ENCODE results near the gene C1orf21.

C1orf21 gene

GRCh38 chr1:184367427-184368038 lies 19.3 kb upstream of the C1orf21 start:
- no peaks in the 10 kb centered on the region for H3K9me3 Mint-ChIP-seq
- no peak for ATAC-seq (replicated peaks)

DNA sequence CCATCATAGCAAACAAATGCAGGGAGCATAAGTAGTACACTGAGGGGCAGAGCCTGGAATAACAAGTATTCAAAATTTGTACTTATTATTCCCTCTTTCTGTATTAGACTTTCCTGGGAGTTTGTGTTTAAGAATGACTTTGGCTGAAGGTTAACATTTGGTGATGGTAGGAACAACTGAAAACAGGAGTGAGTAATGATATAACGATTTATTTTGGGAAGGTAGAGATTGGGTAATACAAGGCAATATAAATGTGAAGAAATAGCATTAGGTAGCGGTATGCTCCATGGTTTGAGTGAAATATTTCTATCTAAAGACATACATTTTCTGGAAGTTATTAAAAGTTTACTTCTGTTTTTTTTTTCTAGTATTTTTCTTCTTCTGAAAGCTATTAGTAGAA lies 18.5 kb upstream of the C1orf21 start:
- H3K4me3 Mint-ChIP-seq = no peak overlapping the region
- no peaks in the 10 kb centered on the region for H3K9me3 Mint-ChIP-seq
- no peaks in the 10 kb centered on the region for H3K36me3 Mint-ChIP-seq (ENCODE audit: insufficient read depth)
- ATAC-seq (replicated peaks) = no peak
- peaks cover 16 to 53% of the 10 kb centered on the region in 2 donors for H3K27me3 Mint-ChIP-seq
- no peak overlapping the region for H3K27ac Mint-ChIP-seq
- peaks cover 0 to 5% of the 10 kb centered on the region in 2 donors for H3K4me1 Mint-ChIP-seq (ENCODE audit: low read depth in 2 of 2)
- DNase-seq = no peak

More at GRCh38 chr1:184367427-184368038, 19.3 kb upstream of the C1orf21 start:
- Mint-ChIP-seq H3K27ac (no peak overlapping the region), H3K27me3 (peaks cover 10 to 45% of the 10 kb centered on the region in 2 donors), H3K4me1 (ENCODE audit: low read depth in 2 of 2) (peaks cover 0 to 5% of the 10 kb centered on the region in 2 donors), H3K36me3 (ENCODE audit: insufficient read depth) (no peaks in the 10 kb centered on the region), H3K4me3 (no peak overlapping the region)
- DNase-seq = no peak

- DNase-seq (no peak), ATAC-seq (replicated peaks) (no peak)
- H3K9me3 Mint-ChIP-seq = no peaks in the 10 kb centered on the region
- H3K27me3 Mint-ChIP-seq = peaks cover 13 to 42% of the 10 kb centered on the region in 2 donors
- H3K4me1 Mint-ChIP-seq (ENCODE audit: low read depth in 2 of 2) = peaks cover 0 to 2% of the 10 kb centered on the region in 2 donors
- no peak overlapping the region for H3K27ac Mint-ChIP-seq
- H3K4me3 Mint-ChIP-seq = no peak overlapping the region
- no peaks in the 10 kb centered on the region for H3K36me3 Mint-ChIP-seq (ENCODE audit: insufficient read depth)
Measured at GRCh38 chr1:184370850-184371249, 16.0 kb upstream of the C1orf21 start.

GRCh38 chr1:184373155-184373554 lies 13.7 kb upstream of the C1orf21 start:
- Mint-ChIP-seq H3K27ac (no peak overlapping the region), H3K4me1 (ENCODE audit: low read depth in 2 of 2) (peaks cover 0 to 2% of the 10 kb centered on the region in 2 donors), H3K36me3 (ENCODE audit: insufficient read depth) (no peaks in the 10 kb centered on the region), H3K27me3 (peaks cover 12 to 42% of the 10 kb centered on the region in 2 donors), H3K9me3 (no peaks in the 10 kb centered on the region), H3K4me3 (no peak overlapping the region)
- no peak for DNase-seq
- no peak for ATAC-seq (replicated peaks)

DNA sequence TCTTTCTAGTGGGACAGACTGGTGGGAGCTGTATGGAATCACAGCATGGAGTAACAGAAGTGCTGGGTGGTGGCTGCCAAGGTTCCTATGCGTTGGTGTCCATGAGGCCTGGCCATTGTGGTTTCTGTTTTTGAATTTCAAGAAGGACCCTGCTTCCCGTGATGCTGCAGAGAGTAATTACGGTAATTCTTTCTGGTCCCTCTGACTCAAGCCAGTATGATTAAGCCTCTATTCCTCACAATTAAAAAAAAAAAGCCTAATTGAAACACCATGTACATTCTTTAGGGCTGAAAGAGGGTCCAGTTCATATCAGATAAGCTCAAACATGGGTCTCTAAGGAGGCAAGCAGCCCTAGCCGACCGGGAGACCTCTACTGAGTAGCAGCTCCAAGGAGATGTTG lies 10.5 kb upstream of the C1orf21 start:
- no peak overlapping the region for H3K27ac Mint-ChIP-seq
- no peak overlapping the region for H3K4me3 Mint-ChIP-seq
- no peaks in the 10 kb centered on the region for H3K9me3 Mint-ChIP-seq
- DNase-seq (no peak), ATAC-seq (replicated peaks) (no peak)
- peaks cover 6 to 27% of the 10 kb centered on the region in 2 donors for H3K27me3 Mint-ChIP-seq
- no peaks in the 10 kb centered on the region for H3K36me3 Mint-ChIP-seq (ENCODE audit: insufficient read depth)
- H3K4me1 Mint-ChIP-seq (ENCODE audit: low read depth in 2 of 2) = peaks cover 4 to 23% of the 10 kb centered on the region in 2 donors

DNA sequence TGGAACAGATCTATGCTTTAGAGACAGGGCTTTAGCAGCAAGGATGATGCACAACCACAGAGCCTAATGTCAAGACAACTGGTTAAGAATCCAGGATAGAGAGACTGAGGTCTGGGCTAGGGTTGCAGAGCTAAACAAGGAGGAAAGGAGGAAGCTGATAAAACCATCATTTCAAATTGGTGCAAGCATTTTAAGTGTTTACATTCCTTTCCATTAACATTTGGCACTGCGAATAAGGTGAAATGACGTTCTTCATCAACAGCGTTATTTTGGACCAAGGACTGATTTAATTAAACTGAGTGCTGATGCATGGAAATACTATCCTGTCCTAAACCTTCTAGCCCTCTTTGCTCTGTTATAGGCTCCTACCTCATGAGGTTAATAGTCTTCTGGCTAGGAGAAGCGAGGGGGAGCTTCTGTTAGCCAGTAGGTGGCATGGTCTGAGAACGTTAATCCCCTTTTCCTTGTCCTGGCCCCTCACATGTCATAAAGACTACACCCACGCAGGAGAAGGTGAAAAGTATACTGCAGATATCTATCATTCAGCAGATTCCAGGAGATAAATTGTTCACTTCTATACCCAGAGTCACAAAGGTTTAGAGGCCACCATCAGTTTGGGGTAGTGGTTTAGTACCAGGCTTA lies 7.6 kb upstream of the C1orf21 start:
- Mint-ChIP-seq H3K4me1 (ENCODE audit: low read depth in 2 of 2) (peaks cover 5 to 30% of the 10 kb centered on the region in 2 donors), H3K27me3 (peaks cover 0 to 26% of the 10 kb centered on the region in 2 donors), H3K4me3 (no peak overlapping the region), H3K27ac (peak overlapping the region in 1 of 2 donors; percentile 90), H3K36me3 (ENCODE audit: insufficient read depth) (no peaks in the 10 kb centered on the region), H3K9me3 (no peaks in the 10 kb centered on the region)
- no peak for ATAC-seq (replicated peaks)
- no peak for DNase-seq

DNA sequence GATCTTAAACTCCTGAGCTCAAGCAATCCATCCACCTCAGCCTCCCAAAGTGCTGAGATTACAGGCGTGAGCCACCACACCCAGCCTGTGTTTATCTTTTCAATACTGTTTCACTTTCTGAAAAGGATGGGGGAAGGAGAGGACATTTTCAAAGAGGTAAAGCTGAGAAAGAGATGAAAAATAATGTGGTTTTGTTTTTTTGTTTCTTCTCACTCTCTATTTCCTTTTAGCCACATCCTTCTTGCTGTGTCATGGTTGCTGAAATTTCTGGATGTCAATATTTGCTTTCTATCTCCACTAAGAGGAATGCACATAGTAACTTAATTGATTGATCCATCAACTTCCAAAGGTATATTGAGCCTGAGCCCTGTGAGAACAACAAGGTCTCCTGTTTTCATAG lies 6.4 kb upstream of the C1orf21 start:
- ATAC-seq (replicated peaks) = peak; percentile 89
- Mint-ChIP-seq H3K4me1 (ENCODE audit: low read depth in 2 of 2) (peaks cover 6 to 30% of the 10 kb centered on the region in 2 donors), H3K27ac (peak overlapping the region; percentile 82 to 90), H3K4me3 (peak overlapping the region; percentile 37 to 47), H3K9me3 (no peaks in the 10 kb centered on the region), H3K27me3 (peaks cover 0 to 34% of the 10 kb centered on the region in 2 donors), H3K36me3 (ENCODE audit: insufficient read depth) (no peaks in the 10 kb centered on the region)
- peak in 1 of 3 experiments; percentile 32 for DNase-seq

GRCh38 chr1:184383772-184384323 lies 3.0 kb upstream of the C1orf21 start:
- Mint-ChIP-seq H3K4me3 (no peak overlapping the region), H3K9me3 (no peaks in the 10 kb centered on the region), H3K4me1 (ENCODE audit: low read depth in 2 of 2) (peaks cover 25 to 42% of the 10 kb centered on the region in 2 donors), H3K27ac (no peak overlapping the region), H3K27me3 (peaks cover 0 to 43% of the 10 kb centered on the region in 2 donors), H3K36me3 (ENCODE audit: insufficient read depth) (peaks cover 22% of the 10 kb centered on the region)
- DNase-seq (no peak), ATAC-seq (replicated peaks) (no peak)

GRCh38 chr1:184385865-184386311 lies 941 bp upstream of the C1orf21 start:
- peaks cover 0 to 50% of the 10 kb centered on the region in 2 donors for H3K27me3 Mint-ChIP-seq
- H3K4me3 Mint-ChIP-seq = peak overlapping the region; percentile 84 to 87
- peaks cover 25 to 39% of the 10 kb centered on the region in 2 donors for H3K4me1 Mint-ChIP-seq (ENCODE audit: low read depth in 2 of 2)
- H3K27ac Mint-ChIP-seq = peak overlapping the region; percentile 63 to 94
- no peak for DNase-seq
- no peaks in the 10 kb centered on the region for H3K9me3 Mint-ChIP-seq
- H3K36me3 Mint-ChIP-seq (ENCODE audit: insufficient read depth) = peaks cover 22% of the 10 kb centered on the region
- no peak for ATAC-seq (replicated peaks)

DNA sequence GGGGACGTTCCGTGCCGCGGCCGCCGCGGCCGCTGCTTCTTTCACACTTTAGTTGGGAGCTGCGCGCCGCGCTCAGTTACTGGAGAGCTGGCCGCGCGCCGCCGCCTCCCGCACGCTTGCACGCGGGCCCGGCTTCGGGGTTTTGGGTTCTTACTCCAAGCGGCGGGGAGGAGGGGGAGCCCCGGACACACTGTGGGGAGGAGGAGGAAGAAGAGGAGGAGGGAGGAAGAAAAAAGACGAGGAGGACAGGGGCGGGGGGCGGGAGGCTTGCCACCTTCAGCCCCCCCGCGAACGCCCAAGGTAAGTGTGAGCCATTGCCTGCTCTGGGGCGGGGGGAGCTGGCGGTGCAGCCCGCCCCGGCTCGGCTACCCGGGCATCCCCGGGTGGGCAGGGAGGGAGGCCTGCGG lies 243 bp downstream of the C1orf21 start:
- H3K4me3 Mint-ChIP-seq = peak overlapping the region; percentile 84 to 87
- peaks cover 22% of the 10 kb centered on the region for H3K36me3 Mint-ChIP-seq (ENCODE audit: insufficient read depth)
- DNase-seq = no peak
- peak overlapping the region; percentile 89 to 95 for H3K27ac Mint-ChIP-seq
- H3K4me1 Mint-ChIP-seq (ENCODE audit: low read depth in 2 of 2) = peaks cover 25 to 32% of the 10 kb centered on the region in 2 donors
- H3K9me3 Mint-ChIP-seq = no peaks in the 10 kb centered on the region
- ATAC-seq (replicated peaks) = no peak
- H3K27me3 Mint-ChIP-seq = peaks cover 0 to 50% of the 10 kb centered on the region in 2 donors

DNA sequence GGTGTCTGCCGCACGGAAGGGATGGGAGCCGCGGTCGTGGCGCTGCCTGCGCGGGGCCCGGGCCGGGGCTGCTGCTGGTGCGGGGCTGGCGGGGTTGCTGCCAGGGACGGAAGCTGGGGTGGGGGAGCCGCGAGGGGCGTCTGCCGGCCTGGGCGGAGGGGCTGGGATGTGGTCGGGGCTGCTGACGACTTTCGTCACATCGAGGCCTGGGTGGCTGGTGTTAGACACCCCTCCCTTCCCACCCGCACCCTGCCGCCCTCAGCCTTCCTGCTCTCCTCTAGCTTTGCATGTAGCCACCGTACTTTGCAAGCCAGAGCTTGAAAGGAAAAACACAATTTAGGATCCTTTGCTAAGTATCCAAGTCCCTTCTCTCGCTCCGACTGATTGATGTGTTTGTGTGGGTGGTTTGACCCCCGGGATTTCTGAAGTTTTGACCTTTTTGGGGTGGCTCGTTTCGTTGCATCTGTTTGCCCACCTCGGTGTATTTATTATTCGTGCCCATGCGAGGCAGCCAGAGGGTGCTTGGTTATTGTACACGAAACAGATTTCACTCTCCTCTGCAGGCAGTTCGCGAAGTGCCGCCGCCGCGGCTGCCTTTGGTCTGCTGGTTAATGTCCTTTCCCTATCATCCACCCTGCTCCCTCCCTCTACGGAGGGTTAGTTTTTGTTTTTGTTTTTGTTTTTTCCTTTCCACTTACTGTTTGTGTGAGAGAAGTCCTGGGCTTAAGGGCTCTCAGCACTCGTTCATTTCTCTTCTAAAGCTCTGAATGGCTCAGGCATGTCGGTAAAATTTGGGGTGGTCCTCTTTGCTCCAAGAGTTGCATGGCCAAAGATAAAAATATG lies 868 bp downstream of the C1orf21 start:
- Mint-ChIP-seq H3K4me1 (ENCODE audit: low read depth in 2 of 2) (peaks cover 25 to 31% of the 10 kb centered on the region in 2 donors), H3K4me3 (peak overlapping the region; percentile 84 to 87), H3K27ac (peak overlapping the region; percentile 89 to 95), H3K9me3 (no peaks in the 10 kb centered on the region), H3K36me3 (ENCODE audit: insufficient read depth) (peaks cover 25% of the 10 kb centered on the region), H3K27me3 (peaks cover 0 to 50% of the 10 kb centered on the region in 2 donors)
- ATAC-seq (replicated peaks) (peak; percentile 71), DNase-seq (peak; percentile 73 to 85 (median 74))

- H3K4me1 Mint-ChIP-seq (ENCODE audit: low read depth in 2 of 2) = peaks cover 31 to 38% of the 10 kb centered on the region in 2 donors
- DNase-seq (peak in 1 of 3 experiments; percentile 14), ATAC-seq (replicated peaks) (no peak)
- H3K9me3 Mint-ChIP-seq = no peaks in the 10 kb centered on the region
- peaks cover 28% of the 10 kb centered on the region for H3K36me3 Mint-ChIP-seq (ENCODE audit: insufficient read depth)
- H3K27me3 Mint-ChIP-seq = peaks cover 0 to 49% of the 10 kb centered on the region in 2 donors
- H3K4me3 Mint-ChIP-seq = peak overlapping the region; percentile 84 to 87
- H3K27ac Mint-ChIP-seq = peak overlapping the region; percentile 89 to 95
Measured at GRCh38 chr1:184388319-184388889, 1.6 kb downstream of the C1orf21 start.

DNA sequence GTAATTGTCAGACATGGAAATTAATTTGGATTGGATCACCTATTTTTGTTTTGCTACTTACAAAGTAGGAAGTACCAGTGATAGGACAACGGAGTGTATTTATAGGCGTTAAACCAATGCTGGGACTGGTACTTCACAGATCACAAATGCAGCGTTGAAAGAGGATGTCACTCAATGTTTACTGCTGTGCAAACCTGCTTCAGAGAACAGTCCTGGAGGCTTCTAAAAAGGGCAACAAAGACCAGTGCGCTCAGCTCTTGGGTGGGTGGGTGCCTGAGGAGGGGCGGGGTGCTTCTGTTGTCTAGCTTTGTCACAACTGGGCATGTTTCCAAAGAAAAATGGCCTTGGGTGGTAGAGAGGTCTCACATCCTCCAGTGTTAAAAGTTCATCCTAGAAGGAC lies 2.1 kb downstream of the C1orf21 start:
- H3K27me3 Mint-ChIP-seq = peaks cover 0 to 43% of the 10 kb centered on the region in 2 donors
- peaks cover 29 to 40% of the 10 kb centered on the region in 2 donors for H3K4me1 Mint-ChIP-seq (ENCODE audit: low read depth in 2 of 2)
- H3K36me3 Mint-ChIP-seq (ENCODE audit: insufficient read depth) = peaks cover 28% of the 10 kb centered on the region

More for the DNA sequence above, 2.1 kb downstream of the C1orf21 start:
- peak overlapping the region; percentile 84 to 87 for H3K4me3 Mint-ChIP-seq
- peak in 1 of 3 experiments; percentile 23 for DNase-seq
- peak overlapping the region; percentile 89 to 95 for H3K27ac Mint-ChIP-seq
- ATAC-seq (replicated peaks) = no peak
- no peaks in the 10 kb centered on the region for H3K9me3 Mint-ChIP-seq

Data from effector memory CD8-positive, alpha-beta T cell (primary cell).